Activated naive CD4-positive, alpha-beta T cell treated with anti-CD3 and anti-CD28 coated beads, Interleukin-2, amount 10 ng/mL, durations not matched to agents 7 days and 5 days (primary cell): Measurements from ENCODE around the gene ZKSCAN7.

Experiments used
- CTCF ChIA-PET: fragments of 350-600 bp; sonication (Branson Sonifier 250); formaldehyde crosslinking; loops from one replicate; lab custom pipeline; 2021; ENCODE audit warnings: antibody characterized with exemption; lab: Charles Lee
- DNase-seq: peaks from one replicate; pipeline ENCODE4 v3.0.0-alpha.2; 2020
- H3K27ac Mint-ChIP-seq: one replicate; pipeline ENCODE4 v1.8.0; 2021; ENCODE audit warnings: mild to moderate bottlenecking, moderate library complexity, mixed read lengths
- H3K27me3 Mint-ChIP-seq: one replicate; pipeline ENCODE4 v1.8.0; 2021; ENCODE audit warnings: mild to moderate bottlenecking, mixed read lengths
- H3K36me3 Mint-ChIP-seq: one replicate; pipeline ENCODE4 v1.8.0; 2021; ENCODE audit warnings: mixed read lengths
- H3K4me1 Mint-ChIP-seq: one replicate; pipeline ENCODE4 v1.8.0; 2021; ENCODE audit warnings: mixed read lengths
- H3K4me3 Mint-ChIP-seq: one replicate; pipeline ENCODE4 v1.8.0; 2021; ENCODE audit warnings: mild to moderate bottlenecking, moderate library complexity, mixed read lengths
- H3K9me3 Mint-ChIP-seq: one replicate; pipeline ENCODE4 v1.8.0; 2021; ENCODE audit warnings: mixed read lengths

Gene ZKSCAN7

GRCh38 chr3:44554626-44555592 is at the start of gene ZKSCAN7:
Gene ZKSCAN7 (plus strand): TSS chr3:44555193. CDS start chr3:44557048, 1,855 bp downstream.
- H3K36me3 Mint-ChIP-seq = peaks cover 23% of the 10 kb centered on the region
- peak; percentile 64 for DNase-seq
- peaks cover 20% of the 10 kb centered on the region for H3K9me3 Mint-ChIP-seq
- CTCF ChIA-PET = interaction anchor here (0.9 kb wide), 1 partner anchor 361 kb away, joined by 4 read pairs; no protein-coding TSS in a partner anchor
- H3K4me3 Mint-ChIP-seq = peak within 1 kb of the TSS; percentile 77
- H3K4me1 Mint-ChIP-seq = peaks cover 20% of the 10 kb centered on the region
- peaks cover 3% of the 10 kb centered on the region for H3K27me3 Mint-ChIP-seq
- peak within 1 kb of the TSS; percentile 42 for H3K27ac Mint-ChIP-seq

GRCh38 chr3:44506556-44506955 is 48.4 kb upstream of the ZKSCAN7 start:
- peaks cover 32% of the 10 kb centered on the region for H3K9me3 Mint-ChIP-seq
- peak overlapping the region; percentile 24 for H3K27ac Mint-ChIP-seq
- CTCF ChIA-PET = interaction anchor here (1.4 kb wide), 1 partner anchor 23 kb away, joined by 4 read pairs; no protein-coding TSS in a partner anchor
- H3K36me3 Mint-ChIP-seq = peaks cover 49% of the 10 kb centered on the region
- H3K4me1 Mint-ChIP-seq = peaks cover 32% of the 10 kb centered on the region
- DNase-seq = no peak
- no peak overlapping the region for H3K4me3 Mint-ChIP-seq
- H3K27me3 Mint-ChIP-seq = no peaks in the 10 kb centered on the region

- H3K9me3 Mint-ChIP-seq = peaks cover 28% of the 10 kb centered on the region
- H3K4me3 Mint-ChIP-seq = no peak overlapping the region
- CTCF ChIA-PET = interaction anchor here (1.4 kb wide), 1 partner anchor 23 kb away, joined by 4 read pairs; no protein-coding TSS in a partner anchor
- H3K27me3 Mint-ChIP-seq = no peaks in the 10 kb centered on the region
- no peak overlapping the region for H3K27ac Mint-ChIP-seq
- peaks cover 36% of the 10 kb centered on the region for H3K4me1 Mint-ChIP-seq
- peaks cover 45% of the 10 kb centered on the region for H3K36me3 Mint-ChIP-seq
- no peak for DNase-seq
Measured at GRCh38 chr3:44506961-44507360, 48.0 kb upstream of the ZKSCAN7 start.

- H3K4me1 Mint-ChIP-seq = peaks cover 39% of the 10 kb centered on the region
Measured at GRCh38 chr3:44509393-44509921, 45.5 kb upstream of the ZKSCAN7 start.

GRCh38 chr3:44510000-44510368 is 45.0 kb upstream of the ZKSCAN7 start:
- CTCF ChIA-PET = no interaction called here
- H3K36me3 Mint-ChIP-seq = peaks cover 26% of the 10 kb centered on the region
- no peak for DNase-seq
- H3K27ac Mint-ChIP-seq = peak overlapping the region; percentile 93
- H3K9me3 Mint-ChIP-seq = peaks cover 16% of the 10 kb centered on the region
- H3K4me1 Mint-ChIP-seq = peaks cover 39% of the 10 kb centered on the region
- peak overlapping the region; percentile 95 for H3K4me3 Mint-ChIP-seq
- no peaks in the 10 kb centered on the region for H3K27me3 Mint-ChIP-seq

More at GRCh38 chr3:44509393-44509921, 45.5 kb upstream of the ZKSCAN7 start:
- CTCF ChIA-PET = no interaction called here
- peak overlapping the region; percentile 93 for H3K27ac Mint-ChIP-seq
- DNase-seq = no peak
- H3K9me3 Mint-ChIP-seq = peaks cover 16% of the 10 kb centered on the region
- peak overlapping the region; percentile 95 for H3K4me3 Mint-ChIP-seq
- H3K27me3 Mint-ChIP-seq = no peaks in the 10 kb centered on the region
- H3K36me3 Mint-ChIP-seq = peaks cover 26% of the 10 kb centered on the region

- no peak for DNase-seq
- H3K36me3 Mint-ChIP-seq = peaks cover 15% of the 10 kb centered on the region
- H3K4me1 Mint-ChIP-seq = peaks cover 39% of the 10 kb centered on the region
- CTCF ChIA-PET = interaction anchor here (1.0 to 1.5 kb wide), 2 partner anchors 17 to 18 kb away, joined by 3 to 6 read pairs; no protein-coding TSS in a partner anchor
- H3K4me3 Mint-ChIP-seq = peak overlapping the region; percentile 95
- H3K27me3 Mint-ChIP-seq = no peaks in the 10 kb centered on the region
- H3K27ac Mint-ChIP-seq = peak overlapping the region; percentile 90
- peaks cover 8% of the 10 kb centered on the region for H3K9me3 Mint-ChIP-seq
Measured at GRCh38 chr3:44511238-44511566, 43.8 kb upstream of the ZKSCAN7 start.

- Mint-ChIP-seq H3K9me3 (peaks cover 2% of the 10 kb centered on the region), H3K27ac (no peak overlapping the region), H3K4me3 (no peak overlapping the region), H3K4me1 (peaks cover 33% of the 10 kb centered on the region), H3K27me3 (no peaks in the 10 kb centered on the region), H3K36me3 (peaks cover 2% of the 10 kb centered on the region)
- DNase-seq = no peak
- CTCF ChIA-PET = no interaction called here
Measured at GRCh38 chr3:44513513-44513912, 41.5 kb upstream of the ZKSCAN7 start.

- no peak for DNase-seq
- Mint-ChIP-seq H3K4me1 (peaks cover 16% of the 10 kb centered on the region), H3K4me3 (no peak overlapping the region), H3K9me3 (peaks cover 2% of the 10 kb centered on the region), H3K36me3 (no peaks in the 10 kb centered on the region), H3K27me3 (peaks cover 11% of the 10 kb centered on the region), H3K27ac (no peak overlapping the region)
- CTCF ChIA-PET = no interaction called here
Measured at GRCh38 chr3:44516230-44516629, 38.8 kb upstream of the ZKSCAN7 start.

GRCh38 chr3:44518782-44519156 is 36.2 kb upstream of the ZKSCAN7 start:
- H3K4me1 Mint-ChIP-seq = peaks cover 7% of the 10 kb centered on the region
- H3K27ac Mint-ChIP-seq = no peak overlapping the region
- peaks cover 2% of the 10 kb centered on the region for H3K9me3 Mint-ChIP-seq
- CTCF ChIA-PET = no interaction called here
- DNase-seq = no peak
- peaks cover 18% of the 10 kb centered on the region for H3K27me3 Mint-ChIP-seq
- H3K36me3 Mint-ChIP-seq = no peaks in the 10 kb centered on the region
- no peak overlapping the region for H3K4me3 Mint-ChIP-seq

GRCh38 chr3:44521721-44522120 is 33.3 kb upstream of the ZKSCAN7 start:
- Mint-ChIP-seq H3K27ac (no peak overlapping the region), H3K9me3 (no peaks in the 10 kb centered on the region), H3K4me3 (no peak overlapping the region), H3K4me1 (peaks cover 7% of the 10 kb centered on the region), H3K27me3 (peaks cover 22% of the 10 kb centered on the region), H3K36me3 (no peaks in the 10 kb centered on the region)
- CTCF ChIA-PET = interaction anchor here (0.6 kb wide), 1 partner anchor 139 kb away, joined by 3 read pairs; no protein-coding TSS in a partner anchor
- no peak for DNase-seq

- no peak overlapping the region for H3K4me3 Mint-ChIP-seq
- DNase-seq = no peak
- H3K36me3 Mint-ChIP-seq = no peaks in the 10 kb centered on the region
- peaks cover 28% of the 10 kb centered on the region for H3K27me3 Mint-ChIP-seq
- peaks cover 7% of the 10 kb centered on the region for H3K4me1 Mint-ChIP-seq
- no peaks in the 10 kb centered on the region for H3K9me3 Mint-ChIP-seq
- CTCF ChIA-PET = no interaction called here
- no peak overlapping the region for H3K27ac Mint-ChIP-seq
Measured at GRCh38 chr3:44522494-44522933, 32.5 kb upstream of the ZKSCAN7 start.

- Mint-ChIP-seq H3K36me3 (no peaks in the 10 kb centered on the region), H3K4me3 (no peak overlapping the region), H3K27ac (no peak overlapping the region), H3K27me3 (peaks cover 33% of the 10 kb centered on the region), H3K4me1 (no peaks in the 10 kb centered on the region), H3K9me3 (no peaks in the 10 kb centered on the region)
- DNase-seq = no peak
- CTCF ChIA-PET = no interaction called here
Measured at GRCh38 chr3:44525060-44525459, 29.9 kb upstream of the ZKSCAN7 start.

- CTCF ChIA-PET = interaction anchor here (1.3 to 1.8 kb wide), 3 partner anchors 19 to 385 kb away, joined by 4 to 6 read pairs (median 4); no protein-coding TSS in a partner anchor
- Mint-ChIP-seq H3K36me3 (no peaks in the 10 kb centered on the region), H3K4me1 (no peaks in the 10 kb centered on the region), H3K9me3 (no peaks in the 10 kb centered on the region), H3K4me3 (no peak overlapping the region), H3K27me3 (peaks cover 17% of the 10 kb centered on the region), H3K27ac (no peak overlapping the region)
- DNase-seq = peak; percentile 51
Measured at GRCh38 chr3:44529927-44530326, 25.1 kb upstream of the ZKSCAN7 start.

- Mint-ChIP-seq H3K4me3 (no peak overlapping the region), H3K27ac (no peak overlapping the region), H3K36me3 (no peaks in the 10 kb centered on the region), H3K27me3 (peaks cover 17% of the 10 kb centered on the region), H3K4me1 (no peaks in the 10 kb centered on the region), H3K9me3 (no peaks in the 10 kb centered on the region)
- DNase-seq = no peak
- CTCF ChIA-PET = interaction anchor here (1.8 kb wide), 1 partner anchor 207 kb away, joined by 4 read pairs; no protein-coding TSS in a partner anchor
Measured at GRCh38 chr3:44530911-44531310, 24.1 kb upstream of the ZKSCAN7 start.
